GM19455 (cell line): ENCODE results near the gene ZNF689.
"Not testable (repeated sequence)": the region's sequence is repeated elsewhere in the genome, so short reads cannot be mapped to it uniquely, and the experiment has no call there.

Source experiments
- ATAC-seq: cut with Tn5 transposase; IDR thresholded peaks from one replicate; pipeline ENCODE4 v1.9.1; 2021; ENCODE audit not compliant: unreplicated experiment

ZNF689 gene

GRCh38 chr16:30637139-30637538 is 26.9 kb upstream of the ZNF689 start:
- not testable (repeated sequence) for ATAC-seq

- ATAC-seq, result no peak
These were observed 26.4 kb upstream of the ZNF689 start for GRCh38 chr16:30636599-30636998.

GRCh38 chr16:30633526-30633925 is 23.3 kb upstream of the ZNF689 start:
- ATAC-seq, result no peak

- ATAC-seq, result not testable (repeated sequence)
These were observed 22.3 kb upstream of the ZNF689 start for GRCh38 chr16:30632454-30632853.

- no peak for ATAC-seq
These were observed 18.7 kb upstream of the ZNF689 start for GRCh38 chr16:30628628-30629540.

- ATAC-seq, result no peak
These were observed 16.0 kb upstream of the ZNF689 start for GRCh38 chr16:30626236-30626635.

- ATAC-seq, result no peak
These were observed 13.5 kb upstream of the ZNF689 start for GRCh38 chr16:30623536-30624283.

- ATAC-seq, result no peak
These were observed 12.4 kb upstream of the ZNF689 start for GRCh38 chr16:30622455-30623032.

- ATAC-seq, result no peak
These were observed 11.6 kb upstream of the ZNF689 start for GRCh38 chr16:30621765-30622164.

- ATAC-seq, result no peak
These were observed 10.0 kb upstream of the ZNF689 start for GRCh38 chr16:30620169-30620568.

GRCh38 chr16:30619638-30620037 is 9.4 kb upstream of the ZNF689 start:
- ATAC-seq, result no peak

- ATAC-seq, result no peak
These were observed 9.0 kb upstream of the ZNF689 start for GRCh38 chr16:30619202-30619601.

GRCh38 chr16:30615358-30616091 is 5.3 kb upstream of the ZNF689 start:
- no peak for ATAC-seq

- peak; percentile 17 for ATAC-seq
These were observed 925 bp downstream of the ZNF689 start for GRCh38 chr16:30609002-30609925.

- ATAC-seq, result no peak
These were observed 4.2 kb downstream of the ZNF689 start for GRCh38 chr16:30606004-30606403.

GRCh38 chr16:30605158-30605557 is 5.0 kb downstream of the ZNF689 start:
- ATAC-seq, result no peak

- ATAC-seq, result no peak
These were observed 5.8 kb downstream of the ZNF689 start for GRCh38 chr16:30604316-30604947.

- no peak for ATAC-seq
These were observed 6.3 kb downstream of the ZNF689 start for GRCh38 chr16:30603945-30604315.

- ATAC-seq, result no peak
These were observed 7.4 kb downstream of the ZNF689 start for GRCh38 chr16:30602616-30603277.
